OCI-LY3 (cell line): Measurements from ENCODE around the gene ACAD10.

Experiments used
- H2AFZ ChIP-seq: fragments of 200-600, 300-600 bp; shearing (Covaris generic); 2 replicates; pipeline ENCODE4 v1.6.0; 2014; ENCODE audit warnings: antibody characterized with exemption, low read depth, low read length
- H3K27ac ChIP-seq: fragments of 200-600, 300-600 bp; sonication (generic); 2 replicates; pipeline ENCODE4 v1.5.1; 2014; ENCODE audit warnings: mild to moderate bottlenecking, low read length, moderate library complexity, mixed read lengths
- H3K27me3 ChIP-seq: fragments of 200-600, 300-600 bp; sonication (generic); 2 replicates; pipeline ENCODE4 v1.6.1; 2014; ENCODE audit warnings: low read depth, low read length, mixed read lengths
- H3K36me3 ChIP-seq: fragments of 200-600, 300-600 bp; sonication (generic); replicated peaks from 2 replicates; pipeline ENCODE3; 2014; ENCODE audit warnings: low read depth, low read length, mixed read lengths
- H3K4me1 ChIP-seq: fragments of 300-600, 200-600 bp; sonication (generic); 2 replicates; pipeline ENCODE4 v1.6.1; 2014; ENCODE audit warnings: low read length, mixed read lengths
- H3K4me2 ChIP-seq: fragments of 200-600, 300-600 bp; sonication (generic); 2 replicates; pipeline ENCODE4 v1.6.1; 2014; ENCODE audit warnings: low read length, mixed read lengths
- H3K4me3 ChIP-seq: fragments of 300-600, 200-600 bp; sonication (generic); 2 replicates; pipeline ENCODE4 v1.5.1; 2014; ENCODE audit warnings: antibody characterized with exemption, mild to moderate bottlenecking, low read length, moderate library complexity
- H3K79me2 ChIP-seq: fragments of 300-600, 200-600 bp; shearing (Covaris generic); 2 replicates; pipeline ENCODE4 v1.6.1; 2014; ENCODE audit warnings: mild to moderate bottlenecking, low read length, mixed read lengths
- H3K9ac ChIP-seq: fragments of 300-600, 200-600 bp; shearing (Covaris generic); 2 replicates; pipeline ENCODE4 v1.6.0; 2014; ENCODE audit warnings: mild to moderate bottlenecking, low read length, moderate library complexity
- H3K9me3 ChIP-seq: fragments of 200-600, 300-600 bp; shearing (Covaris generic); 2 replicates; pipeline ENCODE4 v1.6.1; 2014; ENCODE audit warnings: low read length, mixed read lengths; ENCODE audit not compliant: insufficient read depth
- H4K20me1 ChIP-seq: fragments of 200-600, 300-600 bp; sonication (generic); 2 replicates; pipeline ENCODE4 v1.6.1; 2016; ENCODE audit warnings: low read length, mixed read lengths; ENCODE audit not compliant: insufficient read depth
- EZH2phosphoT487 ChIP-seq: fragments of 200-600 bp; shearing (Covaris generic); IDR thresholded peaks from 2 replicates; pipeline ENCODE4 v1.6.1; 2018; ENCODE audit warnings: antibody characterized with exemption, mixed run types, low read depth
- TF ChIP-seq, protein P1 (sequence below): fragments of 200-600, 300-600 bp; sonication (generic); IDR thresholded peaks from 2 replicates; pipeline ENCODE4 v1.5.1; 2014; ENCODE audit warnings: antibody characterized with exemption, low read length, low read depth

ACAD10 gene

DNA sequence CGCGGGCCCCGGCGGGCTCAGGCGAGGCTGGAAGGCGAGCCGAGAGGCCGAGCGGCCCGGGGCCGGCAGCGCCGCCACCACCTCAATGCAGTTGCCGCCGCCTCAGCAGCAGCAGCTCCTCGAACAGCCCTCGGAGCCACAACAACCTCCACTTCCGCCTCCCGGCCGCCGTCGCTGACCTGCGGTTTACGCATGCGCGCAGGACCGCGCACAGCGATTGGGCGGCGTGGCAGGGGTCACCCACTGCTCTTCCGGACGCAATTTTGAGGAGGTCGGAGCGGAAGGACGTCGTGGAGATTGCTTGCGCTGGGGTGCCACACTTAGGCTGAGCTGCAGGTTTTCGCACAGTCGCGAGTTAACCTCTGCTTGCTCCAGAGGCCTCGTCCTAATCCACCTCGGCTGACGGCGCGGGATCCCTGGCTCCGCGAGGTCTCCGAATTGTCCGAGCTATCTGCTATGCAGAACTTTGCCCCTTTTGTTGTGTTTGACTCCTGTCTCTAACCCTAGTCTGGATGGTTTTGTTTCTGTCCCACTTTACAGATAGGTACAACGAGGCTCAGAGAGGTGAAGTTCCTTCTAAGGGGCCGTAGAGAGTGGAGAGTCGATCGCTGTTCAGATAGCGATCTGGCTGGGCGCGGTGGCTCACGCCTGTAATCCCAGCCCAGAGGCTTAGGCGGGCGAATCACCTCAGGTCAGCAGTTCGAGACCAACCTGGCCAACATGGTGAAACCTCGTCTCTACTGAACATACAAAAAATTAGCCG is at the start of gene ACAD10, which contains the start of gene BRAP:
TSS of gene ACAD10 (plus strand) at position 243 of the 763 bp plus-strand sequence. CDS start 6,657 bp downstream, outside the sequence.
TSS of gene BRAP (minus strand) at position 146 of the 763 bp plus-strand sequence. CDS start 164 bp downstream, outside the sequence.
- H3K9ac ChIP-seq: peak within 1 kb of the TSS; percentile 98
- H3K4me2 ChIP-seq: peak within 1 kb of the TSS; percentile 90
- no peak for TF ChIP-seq EZH2phosphoT487
- TF ChIP-seq, protein P1, sequence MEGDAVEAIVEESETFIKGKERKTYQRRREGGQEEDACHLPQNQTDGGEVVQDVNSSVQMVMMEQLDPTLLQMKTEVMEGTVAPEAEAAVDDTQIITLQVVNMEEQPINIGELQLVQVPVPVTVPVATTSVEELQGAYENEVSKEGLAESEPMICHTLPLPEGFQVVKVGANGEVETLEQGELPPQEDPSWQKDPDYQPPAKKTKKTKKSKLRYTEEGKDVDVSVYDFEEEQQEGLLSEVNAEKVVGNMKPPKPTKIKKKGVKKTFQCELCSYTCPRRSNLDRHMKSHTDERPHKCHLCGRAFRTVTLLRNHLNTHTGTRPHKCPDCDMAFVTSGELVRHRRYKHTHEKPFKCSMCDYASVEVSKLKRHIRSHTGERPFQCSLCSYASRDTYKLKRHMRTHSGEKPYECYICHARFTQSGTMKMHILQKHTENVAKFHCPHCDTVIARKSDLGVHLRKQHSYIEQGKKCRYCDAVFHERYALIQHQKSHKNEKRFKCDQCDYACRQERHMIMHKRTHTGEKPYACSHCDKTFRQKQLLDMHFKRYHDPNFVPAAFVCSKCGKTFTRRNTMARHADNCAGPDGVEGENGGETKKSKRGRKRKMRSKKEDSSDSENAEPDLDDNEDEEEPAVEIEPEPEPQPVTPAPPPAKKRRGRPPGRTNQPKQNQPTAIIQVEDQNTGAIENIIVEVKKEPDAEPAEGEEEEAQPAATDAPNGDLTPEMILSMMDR: no peak
- H3K27ac ChIP-seq: peak within 1 kb of the TSS; percentile 77
- H2AFZ ChIP-seq: peak within 1 kb of the TSS; percentile 90
- H3K4me3 ChIP-seq: peak within 1 kb of the TSS; percentile 100
- no peaks in the 10 kb centered on the region for H3K27me3 ChIP-seq
- H3K36me3 ChIP-seq: peaks cover 11% of the 10 kb centered on the region
- peaks cover 51% of the 10 kb centered on the region for H3K79me2 ChIP-seq
- H3K9me3 ChIP-seq: no peaks in the 10 kb centered on the region
- H3K4me1 ChIP-seq: peaks cover 20% of the 10 kb centered on the region
- peaks cover 6% of the 10 kb centered on the region; the same call in 1 of the 2 replicates for H4K20me1 ChIP-seq

DNA sequence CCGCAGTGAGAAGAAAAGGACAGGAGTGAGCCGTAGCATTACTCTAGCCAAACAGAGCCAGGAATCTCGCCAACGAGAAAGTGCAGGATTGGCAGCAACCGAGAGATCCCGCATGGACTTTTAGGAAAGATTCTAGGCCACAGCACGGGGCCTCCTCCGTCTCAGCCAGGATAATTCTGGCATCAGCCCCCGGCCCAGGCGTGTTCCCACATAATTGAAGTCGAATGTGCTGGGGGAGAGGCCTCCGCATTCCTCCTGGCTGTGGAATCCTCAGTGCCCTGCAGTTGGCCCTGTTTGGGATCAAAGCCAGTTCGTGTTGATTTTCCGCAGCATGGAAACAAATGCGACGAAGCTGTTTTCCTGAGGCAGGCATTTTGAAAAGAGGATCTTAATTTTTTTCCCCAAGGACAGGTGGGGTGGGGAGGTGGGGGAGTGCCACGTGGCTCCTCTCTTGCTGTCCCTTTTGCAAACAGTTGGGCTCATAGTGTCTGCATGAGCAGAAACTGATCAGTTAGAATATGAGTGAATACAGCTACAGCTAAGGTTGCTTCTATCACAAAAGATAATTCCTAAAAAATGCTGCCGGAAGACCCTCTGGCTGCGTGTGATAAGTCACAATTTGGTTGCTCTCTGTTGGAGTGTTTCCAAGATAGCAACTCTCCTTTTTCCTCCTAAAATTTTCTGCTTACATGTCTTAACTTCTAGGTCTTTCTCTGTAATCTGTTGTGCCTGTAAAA is 49.5 kb upstream of the ACAD10 start:
- no peak overlapping the region for H3K27ac ChIP-seq
- no peaks in the 10 kb centered on the region for H3K79me2 ChIP-seq
- H3K9me3 ChIP-seq: no peaks in the 10 kb centered on the region
- no peaks in the 10 kb centered on the region for H3K27me3 ChIP-seq
- H3K4me1 ChIP-seq: peaks cover 8% of the 10 kb centered on the region
- 0 out of 2 replicates have a peak overlapping the region, but pooled peaks have one; percentile 52 for H3K4me2 ChIP-seq
- H4K20me1 ChIP-seq: no peaks in the 10 kb centered on the region
- no peak overlapping the region for H2AFZ ChIP-seq
- peaks cover 7% of the 10 kb centered on the region for H3K36me3 ChIP-seq
- no peak overlapping the region for H3K9ac ChIP-seq
- TF ChIP-seq EZH2phosphoT487: no peak
- TF ChIP-seq, protein P1: no peak
- H3K4me3 ChIP-seq: no peak overlapping the region

DNA sequence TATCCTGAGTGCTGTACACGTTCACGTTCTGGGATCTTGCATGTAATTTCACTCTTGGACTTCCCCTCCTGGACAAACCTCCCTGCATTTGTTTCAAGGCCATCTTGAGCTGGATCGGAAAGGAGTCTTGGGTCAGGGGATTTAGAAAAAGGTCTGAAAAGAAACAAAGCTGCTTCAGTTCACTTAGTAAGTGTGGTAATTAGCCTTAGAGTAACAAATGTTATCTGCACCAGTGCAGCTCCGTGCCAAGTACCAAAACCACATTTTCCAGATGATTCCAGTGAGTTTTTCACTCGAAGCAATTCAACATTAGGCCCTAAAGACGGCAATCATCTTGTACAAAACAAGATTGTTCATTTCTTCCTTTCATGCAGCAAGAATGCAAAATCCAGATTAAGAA is 47.3 kb upstream of the ACAD10 start:
- no peaks in the 10 kb centered on the region for H3K9me3 ChIP-seq
- no peaks in the 10 kb centered on the region for H4K20me1 ChIP-seq
- H3K4me3 ChIP-seq: no peak overlapping the region
- H3K9ac ChIP-seq: no peak overlapping the region
- H3K4me2 ChIP-seq: no peak overlapping the region
- H3K36me3 ChIP-seq: peaks cover 12% of the 10 kb centered on the region
- TF ChIP-seq, protein P1: no peak
- no peak for TF ChIP-seq EZH2phosphoT487
- no peak overlapping the region for H2AFZ ChIP-seq
- H3K27ac ChIP-seq: no peak overlapping the region
- H3K79me2 ChIP-seq: no peaks in the 10 kb centered on the region
- peaks cover 8% of the 10 kb centered on the region for H3K4me1 ChIP-seq
- no peaks in the 10 kb centered on the region for H3K27me3 ChIP-seq

DNA sequence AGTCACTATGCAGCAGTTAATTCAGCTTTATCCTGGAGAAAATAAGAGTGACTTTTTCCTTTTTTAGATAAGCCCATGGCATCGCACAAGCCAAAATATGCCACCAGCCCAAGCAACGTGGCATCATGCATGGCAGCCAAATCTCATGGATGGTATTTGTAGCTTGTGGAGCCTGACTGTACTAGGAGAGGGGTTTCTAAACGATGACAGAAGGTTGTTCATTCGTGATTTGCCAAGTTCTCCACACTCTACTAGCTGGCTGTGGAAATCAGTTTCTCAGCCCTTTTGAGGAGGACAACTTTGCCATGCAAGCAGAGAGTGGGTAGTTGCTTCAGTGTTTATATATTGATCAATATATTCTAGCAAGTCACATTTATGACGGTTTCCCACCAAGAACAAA is 45.3 kb upstream of the ACAD10 start:
- no peak overlapping the region for H3K4me2 ChIP-seq
- no peaks in the 10 kb centered on the region for H4K20me1 ChIP-seq
- H3K27me3 ChIP-seq: no peaks in the 10 kb centered on the region
- H3K4me1 ChIP-seq: peaks cover 6% of the 10 kb centered on the region
- no peak overlapping the region for H2AFZ ChIP-seq
- TF ChIP-seq EZH2phosphoT487: no peak
- TF ChIP-seq, protein P1: no peak
- no peaks in the 10 kb centered on the region for H3K79me2 ChIP-seq
- H3K9me3 ChIP-seq: no peaks in the 10 kb centered on the region
- H3K27ac ChIP-seq: no peak overlapping the region
- peaks cover 22% of the 10 kb centered on the region for H3K36me3 ChIP-seq
- H3K4me3 ChIP-seq: no peak overlapping the region
- H3K9ac ChIP-seq: no peak overlapping the region
